ENCODE data around the gene FFAR4.
A peak's percentile ranks its signal among the peaks of the same experiment; 100 is the strongest.

FFAR4 gene

DNA sequence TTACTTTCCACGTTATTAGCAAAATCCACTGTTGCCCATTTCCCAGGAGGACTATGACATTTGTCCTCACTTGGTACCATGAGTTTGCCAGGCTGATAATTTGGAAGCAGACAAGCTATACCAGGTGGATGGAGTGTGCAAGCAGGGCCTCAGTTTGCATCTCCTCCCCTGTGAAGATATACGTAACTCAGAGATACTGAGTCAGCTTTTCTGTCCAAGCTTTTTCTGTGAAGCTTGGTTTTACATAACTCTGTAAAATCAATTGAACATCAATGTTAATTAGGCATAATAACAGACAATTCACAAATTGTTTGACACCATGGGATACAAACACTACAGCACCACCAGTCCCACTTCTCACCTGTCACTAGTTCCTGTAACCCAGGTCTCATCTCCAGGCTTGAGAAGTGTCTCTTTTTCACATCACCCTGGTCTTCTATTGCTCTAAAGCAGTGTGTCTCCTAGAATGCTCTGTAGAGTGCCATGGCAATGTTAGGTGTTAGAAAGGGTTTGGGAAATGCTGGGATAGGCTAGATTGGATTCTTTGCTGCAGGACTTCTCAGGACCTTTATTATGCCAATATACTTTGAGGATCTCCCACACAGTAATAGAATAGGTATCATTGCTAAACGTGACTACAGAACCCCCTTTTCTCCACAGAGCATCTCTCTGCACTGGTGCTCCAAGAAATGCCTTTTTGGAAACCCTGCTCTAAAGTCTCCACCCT is 13.7 kb downstream of the FFAR4 start:
- TF ChIP-seq, protein P1, sequence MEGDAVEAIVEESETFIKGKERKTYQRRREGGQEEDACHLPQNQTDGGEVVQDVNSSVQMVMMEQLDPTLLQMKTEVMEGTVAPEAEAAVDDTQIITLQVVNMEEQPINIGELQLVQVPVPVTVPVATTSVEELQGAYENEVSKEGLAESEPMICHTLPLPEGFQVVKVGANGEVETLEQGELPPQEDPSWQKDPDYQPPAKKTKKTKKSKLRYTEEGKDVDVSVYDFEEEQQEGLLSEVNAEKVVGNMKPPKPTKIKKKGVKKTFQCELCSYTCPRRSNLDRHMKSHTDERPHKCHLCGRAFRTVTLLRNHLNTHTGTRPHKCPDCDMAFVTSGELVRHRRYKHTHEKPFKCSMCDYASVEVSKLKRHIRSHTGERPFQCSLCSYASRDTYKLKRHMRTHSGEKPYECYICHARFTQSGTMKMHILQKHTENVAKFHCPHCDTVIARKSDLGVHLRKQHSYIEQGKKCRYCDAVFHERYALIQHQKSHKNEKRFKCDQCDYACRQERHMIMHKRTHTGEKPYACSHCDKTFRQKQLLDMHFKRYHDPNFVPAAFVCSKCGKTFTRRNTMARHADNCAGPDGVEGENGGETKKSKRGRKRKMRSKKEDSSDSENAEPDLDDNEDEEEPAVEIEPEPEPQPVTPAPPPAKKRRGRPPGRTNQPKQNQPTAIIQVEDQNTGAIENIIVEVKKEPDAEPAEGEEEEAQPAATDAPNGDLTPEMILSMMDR (conservative IDR thresholded peaks at IDR 0.05; ENCODE audit: low read depth, low read length), result no peak
- DNase-seq (ENCODE audit: low read depth), result no peak
- H3K4me3 ChIP-seq (ENCODE audit: low read depth, low read length), result no peak overlapping the region

DNA sequence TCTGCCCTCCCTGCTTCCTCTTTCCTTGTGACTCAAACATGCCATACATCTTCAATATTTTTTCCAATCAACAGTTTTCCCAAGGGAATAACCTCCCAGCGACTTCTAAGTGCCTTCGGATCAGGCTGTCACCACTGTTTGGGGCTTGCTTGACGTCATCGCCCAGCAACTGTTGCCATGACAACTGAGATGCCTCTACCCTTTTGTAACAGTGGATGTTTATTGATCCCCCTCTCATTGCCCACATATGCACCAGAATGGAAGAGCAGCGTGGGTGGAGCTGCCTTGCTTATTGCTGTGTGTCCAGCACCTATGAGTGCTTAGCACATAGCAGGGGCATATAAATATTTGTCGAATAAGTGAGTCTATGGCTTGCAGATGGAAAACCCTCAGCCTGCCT is 14.4 kb downstream of the FFAR4 start:
- peak; percentile 24 for DNase-seq (ENCODE audit: low read depth)
- H3K4me3 ChIP-seq (ENCODE audit: low read depth, low read length), result no peak overlapping the region
- TF ChIP-seq, protein P1 (conservative IDR thresholded peaks at IDR 0.05; ENCODE audit: low read depth, low read length), result no peak

DNA sequence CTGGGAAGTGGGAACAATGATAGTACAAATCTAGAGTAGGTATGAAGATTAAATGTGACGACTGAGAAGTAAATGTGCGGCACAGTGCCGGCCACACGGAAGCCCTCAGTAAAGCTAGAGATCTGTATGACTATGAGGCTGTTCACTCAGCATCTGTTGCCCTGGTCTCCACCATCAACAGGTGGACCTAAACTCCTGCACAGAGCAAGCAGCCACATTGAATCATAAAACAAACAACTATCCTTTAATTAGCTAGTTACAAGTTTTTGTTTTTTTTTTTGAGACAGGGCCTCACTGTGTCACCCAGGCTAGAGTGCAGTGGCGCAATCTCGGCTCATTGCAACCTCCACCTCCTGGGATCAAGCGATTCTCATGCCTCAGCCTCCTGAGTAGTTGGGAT is 18.0 kb downstream of the FFAR4 start:
- TF ChIP-seq, protein P1 (conservative IDR thresholded peaks at IDR 0.05; ENCODE audit: low read depth, low read length), result no peak
- DNase-seq (ENCODE audit: low read depth), result no peak
- no peak overlapping the region for H3K4me3 ChIP-seq (ENCODE audit: low read depth, low read length)

DNA sequence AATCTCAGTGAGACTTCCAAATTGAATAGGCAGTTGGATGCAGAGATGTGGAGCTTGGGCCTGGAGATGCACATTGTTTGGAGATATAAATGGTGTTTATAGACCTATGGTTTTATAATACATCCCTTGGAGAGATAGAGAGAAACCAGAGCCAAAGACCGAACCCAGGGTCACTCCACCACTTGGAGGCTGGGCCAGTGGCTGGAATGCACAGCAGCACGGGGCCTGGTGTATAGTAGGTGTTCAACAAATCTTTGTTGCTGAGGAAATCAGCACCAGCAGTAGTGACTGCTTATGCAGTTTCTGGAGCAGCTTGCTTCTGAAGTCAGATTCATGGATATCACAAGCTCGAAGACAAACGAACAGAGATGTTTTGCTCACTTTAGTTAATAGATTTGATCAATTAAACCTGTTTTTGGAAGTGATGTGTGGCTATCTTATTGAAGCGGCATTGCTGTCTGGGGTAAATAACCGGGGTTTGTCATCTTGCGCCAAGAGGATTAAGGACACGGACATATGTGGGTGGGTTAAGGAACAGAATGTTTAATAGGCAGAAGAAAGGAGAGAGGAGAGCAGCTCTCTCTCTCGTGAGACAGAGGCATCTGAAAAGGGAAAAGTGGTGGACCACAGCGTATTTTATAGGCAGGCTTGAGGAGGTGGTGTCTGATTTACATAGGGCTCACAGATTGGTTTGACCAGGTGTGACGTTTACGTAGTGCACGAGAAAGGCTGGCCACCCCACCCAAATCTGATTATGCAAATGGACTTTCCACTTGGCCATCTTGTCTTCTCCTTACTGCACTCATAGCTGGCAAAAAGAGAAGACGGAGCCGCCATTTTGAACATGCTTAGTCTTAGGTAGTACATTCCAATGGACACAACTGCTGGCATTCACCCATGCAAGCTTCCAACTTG is 23.4 kb downstream of the FFAR4 start:
- TF ChIP-seq, protein P1 (conservative IDR thresholded peaks at IDR 0.05; ENCODE audit: low read depth, low read length), result no peak
- H3K4me3 ChIP-seq (ENCODE audit: low read depth, low read length), result no peak overlapping the region
- DNase-seq (ENCODE audit: low read depth), result no peak

DNA sequence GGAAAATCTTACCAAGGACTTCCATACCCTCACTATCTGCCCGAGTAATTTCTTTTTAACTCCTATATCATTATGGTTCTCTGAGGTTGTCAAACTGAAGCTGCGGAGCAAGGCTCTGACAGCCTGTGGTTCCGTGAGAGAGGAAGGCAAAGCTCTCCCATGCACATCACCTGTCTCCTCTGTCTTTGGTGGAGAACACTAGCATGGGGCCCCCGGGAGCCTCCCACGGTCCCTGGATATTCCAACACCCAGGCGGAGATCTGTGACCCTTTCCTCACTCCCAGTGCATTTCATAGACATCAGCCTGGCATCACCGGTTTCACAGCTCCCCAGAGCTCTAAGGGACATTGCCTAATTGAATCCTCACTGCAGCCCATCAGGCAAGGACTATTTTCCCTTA is 24.2 kb downstream of the FFAR4 start:
- TF ChIP-seq, protein P1 (conservative IDR thresholded peaks at IDR 0.05; ENCODE audit: low read depth, low read length), result no peak
- no peak overlapping the region for H3K4me3 ChIP-seq (ENCODE audit: low read depth, low read length)
- DNase-seq (ENCODE audit: low read depth), result no peak

DNA sequence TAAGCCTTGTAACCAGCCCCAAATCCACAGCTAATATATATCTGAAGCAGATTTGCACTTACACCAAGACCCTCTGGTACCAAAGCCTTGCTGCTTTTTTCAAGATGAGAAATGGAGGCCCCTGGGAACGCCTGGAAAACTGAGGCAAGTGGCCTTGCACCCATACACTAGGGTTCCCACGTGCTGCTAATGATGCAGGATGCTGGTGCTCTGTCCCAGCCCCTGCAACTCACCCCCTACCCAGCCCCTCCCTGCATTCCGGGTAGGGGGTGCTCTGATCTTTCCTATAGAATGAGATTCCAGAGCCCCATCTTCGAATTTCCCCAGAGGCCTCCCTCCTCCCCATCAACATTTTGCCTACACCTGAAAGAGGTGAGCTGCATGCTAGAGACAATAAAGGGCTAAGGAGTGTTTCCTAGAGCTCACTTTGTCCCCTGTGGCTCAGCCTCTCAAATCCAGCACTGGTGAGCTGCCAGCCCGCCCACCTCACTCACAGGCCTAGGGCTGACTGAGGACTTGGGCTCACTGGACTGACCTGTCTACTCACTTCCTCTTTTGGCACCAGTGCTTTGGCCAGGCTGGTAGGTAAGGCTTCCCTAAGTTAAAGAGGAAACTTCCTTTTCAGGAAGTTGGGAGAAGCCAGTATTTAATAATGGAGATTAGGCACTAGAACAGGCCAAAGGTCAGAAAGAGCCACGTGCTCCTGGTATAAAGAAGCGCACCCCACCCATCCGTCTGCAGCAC is 24.8 kb downstream of the FFAR4 start:
- DNase-seq (ENCODE audit: low read depth), result no peak
- TF ChIP-seq, protein P1 (conservative IDR thresholded peaks at IDR 0.05; ENCODE audit: low read depth, low read length), result no peak
- no peak overlapping the region for H3K4me3 ChIP-seq (ENCODE audit: low read depth, low read length)

All from choroid plexus epithelial cell (primary cell).